ENCODE measurements around the gene USO1.

The USO1 gene

GRCh38 chr4:75742451-75742850 is 18.1 kb downstream of the USO1 start:
- Histone ChIP-seq H3K79me2 (ENCODE audit: control insufficient read depth, insufficient read depth, low read length) (peaks cover 9% of the 10 kb centered on the region), H2BK5ac (ENCODE audit: low read length) (no peak overlapping the region), H4K5ac (ENCODE audit: low read length) (no peak overlapping the region), H2AK5ac (ENCODE audit: low read length) (no peak overlapping the region), H3K4me3 (ENCODE audit: low read length) (no peak overlapping the region), H2BK15ac (replicated peaks; ENCODE audit: low read depth) (no peak overlapping the region), H3K4me1 (ENCODE audit: control insufficient read depth, low read depth, low read length) (no peaks in the 10 kb centered on the region), H3K9ac (ENCODE audit: low read length) (no peak overlapping the region), H3K56ac (ENCODE audit: low read length) (no peak overlapping the region), H3K36me3 (ENCODE audit: control insufficient read depth, insufficient read depth, low read length) (no peaks in the 10 kb centered on the region), H2BK120ac (ENCODE audit: low read depth, low read length) (no peak overlapping the region), H4K8ac (ENCODE audit: low read depth, low read length) (no peak overlapping the region), H3K23ac (ENCODE audit: low read length) (no peak overlapping the region), H3K27ac (ENCODE audit: low read depth, low read length) (no peak overlapping the region), H3K27me3 (ENCODE audit: insufficient read depth, low read length, poor library complexity) (no peaks in the 10 kb centered on the region), H3K4ac (ENCODE audit: low read depth, low read length) (no peak overlapping the region), H3K18ac (ENCODE audit: low read length) (no peak overlapping the region), H3K79me1 (ENCODE audit: low read length) (peaks cover 4% of the 10 kb centered on the region), H3K4me2 (ENCODE audit: low read length) (no peak overlapping the region)
- DNase-seq: no peak

DNA sequence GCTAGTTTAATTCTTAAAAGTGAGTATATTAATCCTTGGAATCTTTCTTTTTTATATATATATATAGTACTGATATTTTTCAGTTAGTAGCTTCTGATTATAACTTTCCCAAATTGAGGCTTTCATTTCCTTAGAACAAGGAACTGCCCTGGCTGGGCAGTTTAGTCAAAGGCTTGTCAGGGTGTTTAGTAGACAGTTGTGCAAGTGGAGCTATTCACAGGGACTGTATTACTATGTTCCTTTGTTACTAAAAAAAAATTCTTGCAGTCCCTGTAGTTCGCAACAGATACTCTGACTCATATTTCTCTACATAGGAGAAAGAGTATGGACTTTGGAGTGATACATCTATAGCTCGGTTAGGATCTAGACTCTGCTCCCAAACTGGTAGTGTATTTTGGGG is 20.8 kb downstream of the USO1 start:
- Histone ChIP-seq H3K79me1 (ENCODE audit: low read length) (peaks cover 4% of the 10 kb centered on the region), H3K79me2 (ENCODE audit: control insufficient read depth, insufficient read depth, low read length) (peaks cover 7% of the 10 kb centered on the region), H3K4me2 (ENCODE audit: low read length) (no peak overlapping the region), H3K27ac (ENCODE audit: low read depth, low read length) (no peak overlapping the region), H3K56ac (ENCODE audit: low read length) (no peak overlapping the region), H3K23ac (ENCODE audit: low read length) (no peak overlapping the region), H2BK15ac (replicated peaks; ENCODE audit: low read depth) (no peak overlapping the region), H3K4me3 (ENCODE audit: low read length) (no peak overlapping the region), H2BK120ac (ENCODE audit: low read depth, low read length) (no peak overlapping the region), H4K5ac (ENCODE audit: low read length) (no peak overlapping the region), H3K18ac (ENCODE audit: low read length) (no peak overlapping the region), H2AK5ac (ENCODE audit: low read length) (no peak overlapping the region), H4K8ac (ENCODE audit: low read depth, low read length) (no peak overlapping the region), H3K4me1 (ENCODE audit: control insufficient read depth, low read depth, low read length) (no peaks in the 10 kb centered on the region), H3K9ac (ENCODE audit: low read length) (no peak overlapping the region), H2BK5ac (ENCODE audit: low read length) (no peak overlapping the region), H3K4ac (ENCODE audit: low read depth, low read length) (no peak overlapping the region), H3K36me3 (ENCODE audit: control insufficient read depth, insufficient read depth, low read length) (no peaks in the 10 kb centered on the region), H3K27me3 (ENCODE audit: insufficient read depth, low read length, poor library complexity) (no peaks in the 10 kb centered on the region)
- WGBS (ENCODE audit: extremely low coverage, insufficient coverage, low lambda C conversion rate): no CpG with 5 or more reads among the region's 2 CpGs
- no peak for DNase-seq

- peaks cover 4% of the 10 kb centered on the region for H3K79me1 ChIP-seq (ENCODE audit: low read length)
- no peak overlapping the region for H3K18ac ChIP-seq (ENCODE audit: low read length)
- WGBS (ENCODE audit: extremely low coverage, insufficient coverage, low lambda C conversion rate): no CpG with 5 or more reads among the region's 9 CpGs
- no peak overlapping the region for H3K56ac ChIP-seq (ENCODE audit: low read length)
- H3K9ac ChIP-seq (ENCODE audit: low read length): no peak overlapping the region
- H3K4me3 ChIP-seq (ENCODE audit: low read length): no peak overlapping the region
- H3K4ac ChIP-seq (ENCODE audit: low read depth, low read length): no peak overlapping the region
- H2BK120ac ChIP-seq (ENCODE audit: low read depth, low read length): no peak overlapping the region
- peaks cover 7% of the 10 kb centered on the region for H3K79me2 ChIP-seq (ENCODE audit: control insufficient read depth, insufficient read depth, low read length)
- H3K27me3 ChIP-seq (ENCODE audit: insufficient read depth, low read length, poor library complexity): no peaks in the 10 kb centered on the region
- no peak overlapping the region for H2BK15ac ChIP-seq (replicated peaks; ENCODE audit: low read depth)
- H3K23ac ChIP-seq (ENCODE audit: low read length): no peak overlapping the region
- no peak overlapping the region for H3K27ac ChIP-seq (ENCODE audit: low read depth, low read length)
- H3K36me3 ChIP-seq (ENCODE audit: control insufficient read depth, insufficient read depth, low read length): no peaks in the 10 kb centered on the region
- no peak overlapping the region for H2AK5ac ChIP-seq (ENCODE audit: low read length)
- no peak for DNase-seq
- H4K5ac ChIP-seq (ENCODE audit: low read length): no peak overlapping the region
- H3K4me1 ChIP-seq (ENCODE audit: control insufficient read depth, low read depth, low read length): no peaks in the 10 kb centered on the region
- no peak overlapping the region for H3K4me2 ChIP-seq (ENCODE audit: low read length)
- H2BK5ac ChIP-seq (ENCODE audit: low read length): no peak overlapping the region
- no peak overlapping the region for H4K8ac ChIP-seq (ENCODE audit: low read depth, low read length)
Measured at GRCh38 chr4:75745721-75746199, 21.4 kb downstream of the USO1 start.

GRCh38 chr4:75752637-75753036 is 28.3 kb downstream of the USO1 start:
- Histone ChIP-seq H3K4me3 (ENCODE audit: low read length) (no peak overlapping the region), H2AK5ac (ENCODE audit: low read length) (no peak overlapping the region), H3K79me2 (ENCODE audit: control insufficient read depth, insufficient read depth, low read length) (no peaks in the 10 kb centered on the region), H3K27me3 (ENCODE audit: insufficient read depth, low read length, poor library complexity) (no peaks in the 10 kb centered on the region), H3K27ac (ENCODE audit: low read depth, low read length) (no peak overlapping the region), H4K5ac (ENCODE audit: low read length) (no peak overlapping the region), H4K8ac (ENCODE audit: low read depth, low read length) (no peak overlapping the region), H2BK15ac (replicated peaks; ENCODE audit: low read depth) (no peak overlapping the region), H3K79me1 (ENCODE audit: low read length) (no peaks in the 10 kb centered on the region), H2BK120ac (ENCODE audit: low read depth, low read length) (no peak overlapping the region), H3K56ac (ENCODE audit: low read length) (no peak overlapping the region), H3K4me2 (ENCODE audit: low read length) (no peak overlapping the region), H3K4me1 (ENCODE audit: control insufficient read depth, low read depth, low read length) (no peaks in the 10 kb centered on the region), H3K36me3 (ENCODE audit: control insufficient read depth, insufficient read depth, low read length) (no peaks in the 10 kb centered on the region), H3K23ac (ENCODE audit: low read length) (no peak overlapping the region), H3K9ac (ENCODE audit: low read length) (no peak overlapping the region), H3K18ac (ENCODE audit: low read length) (no peak overlapping the region), H2BK5ac (ENCODE audit: low read length) (no peak overlapping the region), H3K4ac (ENCODE audit: low read depth, low read length) (no peak overlapping the region)
- WGBS (ENCODE audit: extremely low coverage, insufficient coverage, low lambda C conversion rate): no CpG with 5 or more reads among the region's 7 CpGs
- no peak for DNase-seq

- H4K5ac ChIP-seq (ENCODE audit: low read length): no peak overlapping the region
- H3K27me3 ChIP-seq (ENCODE audit: insufficient read depth, low read length, poor library complexity): no peaks in the 10 kb centered on the region
- H2BK5ac ChIP-seq (ENCODE audit: low read length): no peak overlapping the region
- H3K4me2 ChIP-seq (ENCODE audit: low read length): no peak overlapping the region
- H3K23ac ChIP-seq (ENCODE audit: low read length): no peak overlapping the region
- no peak overlapping the region for H2BK120ac ChIP-seq (ENCODE audit: low read depth, low read length)
- DNase-seq: no peak
- H3K9ac ChIP-seq (ENCODE audit: low read length): no peak overlapping the region
- no peak overlapping the region for H3K56ac ChIP-seq (ENCODE audit: low read length)
- no peak overlapping the region for H4K8ac ChIP-seq (ENCODE audit: low read depth, low read length)
- H3K79me1 ChIP-seq (ENCODE audit: low read length): no peaks in the 10 kb centered on the region
- H3K79me2 ChIP-seq (ENCODE audit: control insufficient read depth, insufficient read depth, low read length): no peaks in the 10 kb centered on the region
- no peak overlapping the region for H3K18ac ChIP-seq (ENCODE audit: low read length)
- no peak overlapping the region for H3K4me3 ChIP-seq (ENCODE audit: low read length)
- no peaks in the 10 kb centered on the region for H3K4me1 ChIP-seq (ENCODE audit: control insufficient read depth, low read depth, low read length)
- no peak overlapping the region for H2AK5ac ChIP-seq (ENCODE audit: low read length)
- H3K27ac ChIP-seq (ENCODE audit: low read depth, low read length): no peak overlapping the region
- H2BK15ac ChIP-seq (replicated peaks; ENCODE audit: low read depth): no peak overlapping the region
- H3K36me3 ChIP-seq (ENCODE audit: control insufficient read depth, insufficient read depth, low read length): no peaks in the 10 kb centered on the region
- H3K4ac ChIP-seq (ENCODE audit: low read depth, low read length): no peak overlapping the region
Measured at GRCh38 chr4:75769036-75769435, 44.7 kb downstream of the USO1 start.

DNA sequence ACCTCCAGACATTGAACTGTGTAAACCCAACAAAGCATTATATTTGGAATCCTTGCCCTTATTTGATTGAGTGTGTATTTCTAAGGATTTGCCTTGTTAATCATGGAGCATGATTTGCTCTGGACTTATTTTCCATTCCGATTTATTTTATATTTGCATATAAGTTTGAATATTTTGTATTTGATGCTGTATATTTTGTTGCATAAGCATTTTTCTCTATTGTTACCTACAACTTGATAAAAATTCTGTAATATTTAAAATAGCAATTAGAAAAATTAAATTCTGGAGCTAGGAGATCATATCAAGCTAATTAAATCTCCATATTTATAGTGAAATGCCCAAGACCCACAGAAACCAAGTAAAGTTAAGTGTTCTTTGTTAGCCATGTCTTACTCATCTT is 47.2 kb downstream of the USO1 start:
- Histone ChIP-seq H2AK5ac (ENCODE audit: low read length) (no peak overlapping the region), H2BK5ac (ENCODE audit: low read length) (no peak overlapping the region), H3K27me3 (ENCODE audit: insufficient read depth, low read length, poor library complexity) (no peaks in the 10 kb centered on the region), H3K9ac (ENCODE audit: low read length) (no peak overlapping the region), H3K36me3 (ENCODE audit: control insufficient read depth, insufficient read depth, low read length) (no peaks in the 10 kb centered on the region), H3K79me1 (ENCODE audit: low read length) (no peaks in the 10 kb centered on the region), H3K4me2 (ENCODE audit: low read length) (no peak overlapping the region), H4K5ac (ENCODE audit: low read length) (no peak overlapping the region), H3K56ac (ENCODE audit: low read length) (no peak overlapping the region), H3K4ac (ENCODE audit: low read depth, low read length) (no peak overlapping the region), H3K4me1 (ENCODE audit: control insufficient read depth, low read depth, low read length) (no peaks in the 10 kb centered on the region), H2BK120ac (ENCODE audit: low read depth, low read length) (no peak overlapping the region), H2BK15ac (replicated peaks; ENCODE audit: low read depth) (no peak overlapping the region), H3K18ac (ENCODE audit: low read length) (no peak overlapping the region), H3K79me2 (ENCODE audit: control insufficient read depth, insufficient read depth, low read length) (no peaks in the 10 kb centered on the region), H4K8ac (ENCODE audit: low read depth, low read length) (no peak overlapping the region), H3K4me3 (ENCODE audit: low read length) (no peak overlapping the region), H3K27ac (ENCODE audit: low read depth, low read length) (no peak overlapping the region), H3K23ac (ENCODE audit: low read length) (no peak overlapping the region)
- no peak for DNase-seq
- WGBS (ENCODE audit: extremely low coverage, insufficient coverage, low lambda C conversion rate): no CpG with 5 or more reads among the region's 1 CpG
